Endothelial cell of umbilical vein (primary cell): ENCODE measurements around the gene COL4A2. TPM values are rescaled to one million over a fixed set of nuclear protein-coding genes. Genes with fewer than 3 reads are reported as not detected.

ENCODE experiments used
- BruUV-seq: library from RNA; stranded (reverse); fragments of 400-500 nt; replicated peaks from 2 replicates; lab custom pipeline; 2021; lab: Mats Ljungman, UMichigan
- CTCF ChIA-PET: fragments of 300-600, 350-600 bp; sonication (Branson Sonifier 250); formaldehyde crosslinking; loops from one replicate; lab custom pipeline; 2021; ENCODE audit warnings: antibody characterized with exemption, inconsistent platforms; lab: Charles Lee
- POLR2A ChIA-PET: fragments of 300-600, 350-600 bp; sonication (Branson Sonifier 250); formaldehyde crosslinking; loops from one replicate; lab custom pipeline; 2021; ENCODE audit warnings: antibody characterized with exemption, inconsistent platforms; lab: Charles Lee
- DNase-seq: peaks from one replicate; pipeline ENCODE4 v3.0.0-alpha.2; 2011; ENCODE audit warnings: low read depth, low spot score
- FAIRE-seq: peaks from 2 replicates; lab custom pipeline; 2011; peaks lifted over from hg19 to GRCh38; lab: Jason Lieb, UNC
- H2AFZ ChIP-seq: 2 replicates; pipeline ENCODE4 v1.6.0; 2012; ENCODE audit warnings: low read depth, low read length, control low read depth, inconsistent platforms
- H3K27ac ChIP-seq: 2 replicates; pipeline ENCODE4 v1.5.1; 2011; ENCODE audit warnings: low read depth, mild to moderate bottlenecking, control low read depth, low read length, moderate library complexity; ENCODE audit not compliant: insufficient read depth
- H3K27me3 ChIP-seq, 2 experiments: 2 replicates each; pipeline versions ENCODE4 v1.6.0 to v1.6.1; 2011; ENCODE audit warnings: low read length in 2 of 2, mixed read lengths in 1 of 2; ENCODE audit not compliant: control insufficient read depth in 2 of 2, insufficient read depth in 2 of 2
- H3K36me3 ChIP-seq, 2 experiments: 2 replicates in 1 of 2; 3 replicates in 1 of 2; pipeline ENCODE4 v1.5.1; 2011; ENCODE audit warnings: low read length in 2 of 2, mild to moderate bottlenecking in 1 of 2, moderate library complexity in 1 of 2; ENCODE audit not compliant: control insufficient read depth in 2 of 2, insufficient read depth in 2 of 2; ENCODE audit errors: extremely low read depth in 1 of 2
- H3K4me1 ChIP-seq: 3 replicates; pipeline ENCODE4 v1.5.1; 2011; ENCODE audit warnings: mild to moderate bottlenecking, low read length; ENCODE audit not compliant: control insufficient read depth, insufficient read depth; ENCODE audit errors: extremely low read depth
- H3K4me2 ChIP-seq: 2 replicates; pipeline ENCODE4 v1.6.1; 2011; ENCODE audit warnings: low read length, control low read depth, mixed read lengths; ENCODE audit not compliant: insufficient read depth
- H3K4me3 ChIP-seq, 3 experiments: fragments of 200-600 bp in 1 of 3; sonication (generic), shearing (Covaris generic) in 1 of 3; replicated peaks in 1 of 3; 2 replicates each; pipeline ENCODE4 v1.5.1; 2011 to 2016; ENCODE audit warnings: control low read depth in 3 of 3, low read length in 3 of 3, mild to moderate bottlenecking in 2 of 3, inconsistent platforms in 1 of 3, low read depth in 1 of 3, moderate library complexity in 1 of 3; ENCODE audit not compliant: insufficient read depth in 1 of 3
- H3K79me2 ChIP-seq: 2 replicates; pipeline ENCODE4 v1.6.0; 2012; ENCODE audit warnings: low read length, inconsistent platforms; ENCODE audit not compliant: control insufficient read depth, insufficient read depth
- H3K9ac ChIP-seq: replicated peaks from 2 replicates; pipeline ENCODE3; 2011; ENCODE audit warnings: low read length, control low read depth; ENCODE audit not compliant: insufficient read depth; ENCODE audit errors: extremely low read depth
- H3K9me1 ChIP-seq: replicated peaks from 3 replicates; pipeline ENCODE4 v1.6.0; 2011; ENCODE audit warnings: mild to moderate bottlenecking, low read length; ENCODE audit not compliant: control insufficient read depth, insufficient read depth; ENCODE audit errors: extremely low read depth
- H3K9me3 ChIP-seq: replicated peaks from 2 replicates; pipeline ENCODE4 v1.5.1; 2012; ENCODE audit warnings: low read length, inconsistent platforms; ENCODE audit not compliant: control insufficient read depth, insufficient read depth
- H4K20me1 ChIP-seq: replicated peaks from 2 replicates; pipeline ENCODE3; 2011; ENCODE audit warnings: mild to moderate bottlenecking, low read length; ENCODE audit not compliant: control insufficient read depth, insufficient read depth; ENCODE audit errors: extremely low read depth
- EZH2 ChIP-seq: IDR thresholded peaks from 2 replicates; pipeline ENCODE4 v1.6.1; 2012; ENCODE audit warnings: borderline replicate concordance, low read depth, mild to moderate bottlenecking, moderate library complexity, low read length, inconsistent platforms; ENCODE audit not compliant: severe bottlenecking
- FOS ChIP-seq: IDR thresholded peaks from 2 replicates; pipeline ENCODE4 v1.6.1; 2011; ENCODE audit warnings: mild to moderate bottlenecking, low read length, moderate library complexity, borderline replicate concordance; ENCODE audit not compliant: insufficient read depth
- GATA2 ChIP-seq: IDR thresholded peaks from 2 replicates; pipeline ENCODE4 v1.7.0; 2011; ENCODE audit warnings: low read depth, mild to moderate bottlenecking, moderate library complexity, mixed read lengths, low read length; ENCODE audit not compliant: insufficient read length, insufficient read depth
- JUN ChIP-seq: IDR thresholded peaks from 2 replicates; pipeline ENCODE4 v1.6.1; 2011; ENCODE audit warnings: borderline replicate concordance, low read depth; ENCODE audit not compliant: insufficient read length, insufficient read depth
- MAX ChIP-seq: IDR thresholded peaks from 2 replicates; pipeline ENCODE4 v1.6.1; 2011; ENCODE audit not compliant: insufficient read depth, insufficient read length
- MYC ChIP-seq: IDR thresholded peaks from one replicate; pipeline ENCODE4 v1.6.1; 2011; ENCODE audit warnings: mild to moderate bottlenecking, low read depth, low read length
- POLR2A ChIP-seq: IDR thresholded peaks from 2 replicates; pipeline ENCODE4 v1.6.1; 2012; ENCODE audit warnings: low read depth, mild to moderate bottlenecking, control low read depth, low read length
- POLR2AphosphoS5 ChIP-seq: IDR thresholded peaks from 2 replicates; pipeline ENCODE4 v1.6.1; 2012; ENCODE audit warnings: low read depth, mild to moderate bottlenecking, control low read depth, low read length, moderate library complexity; ENCODE audit not compliant: insufficient read depth
- dilution Hi-C: fragments of 300-500 bp; cut with MboI; formaldehyde crosslinking; loops from one replicate; pipeline ENCODE4 v1.15.0; 2019; ENCODE audit warnings: low sequenced_read_pairs; ENCODE audit not compliant: extremely low pct_ligation_motif_present
- intact Hi-C: fragments of 100-400 bp; cut with micrococcal nuclease; formaldehyde crosslinking; loops from one replicate; pipeline ENCODE4 v1.10.0; 2022
- polyA plus RNA-seq, 4 experiments: library from polyadenylated mRNA; depleted of rRNA in 3 of 4; stranded (reverse) in 3 of 4; unstranded in 1 of 4; fragments of >200 nt; gene quantifications; 2 replicates each; pipeline versions ENCODE4 v1.2.1 to v1.2.3, GENCODE V29; 2011 to 2012; ENCODE audit warnings: missing spikeins in 1 of 4
- total RNA-seq: library from RNA; stranded (reverse); gene quantifications from 2 replicates; pipeline ENCODE4 v1.2.3, GENCODE V29; 2021
- TF ChIP-seq, protein P1 (sequence below), 2 donors: IDR thresholded peaks; 1 replicate in 1 of 2; 2 replicates in 1 of 2; pipeline ENCODE4 v1.5.1; 2011; ENCODE audit warnings: low read length in 2 of 2, mild to moderate bottlenecking in 2 of 2, moderate library complexity in 2 of 2, control low read depth in 1 of 2, inconsistent platforms in 1 of 2, low read depth in 1 of 2; ENCODE audit not compliant: insufficient read depth in 1 of 2; ENCODE audit errors: extremely low read depth in 1 of 2

The COL4A2 gene
- total and polyA plus RNA-seq, 2 donors (not counting 3 experiments of a cell fraction or from before 2014, with no cell fraction given) = 792 to 940 TPM

GRCh38 chr13:110330491-110331011, 23.5 kb downstream of the COL4A2 start:
- no peaks in the 10 kb centered on the region for H3K27me3 ChIP-seq
- no peaks in the 10 kb centered on the region for H4K20me1 ChIP-seq
- dilution Hi-C loops (no loop called here), intact Hi-C loops (no loop called here)
- no peak overlapping the region for H3K4me3 ChIP-seq
- ChIA-PET POLR2A (no interaction called here), CTCF (no interaction called here)
- DNase-seq (no peak), FAIRE-seq (no peak)
- H3K9me1 ChIP-seq = no peaks in the 10 kb centered on the region
- no peak overlapping the region for H2AFZ ChIP-seq
- H3K27ac ChIP-seq = no peak overlapping the region
- H3K4me2 ChIP-seq = no peak overlapping the region
- peaks cover 52% of the 10 kb centered on the region for H3K79me2 ChIP-seq
- BruUV-seq = no TSS peak
- no peak overlapping the region for H3K9ac ChIP-seq
- H3K9me3 ChIP-seq = no peaks in the 10 kb centered on the region
- H3K36me3 ChIP-seq = peaks cover 4 to 9% of the 10 kb centered on the region in 2 experiments
- no peaks in the 10 kb centered on the region for H3K4me1 ChIP-seq
- TF ChIP-seq FOS (no peak), POLR2A (no peak), POLR2AphosphoS5 (no peak), GATA2 (no peak), MAX (no peak), MYC (no peak), JUN (no peak), EZH2 (no peak)
- TF ChIP-seq, protein P1, sequence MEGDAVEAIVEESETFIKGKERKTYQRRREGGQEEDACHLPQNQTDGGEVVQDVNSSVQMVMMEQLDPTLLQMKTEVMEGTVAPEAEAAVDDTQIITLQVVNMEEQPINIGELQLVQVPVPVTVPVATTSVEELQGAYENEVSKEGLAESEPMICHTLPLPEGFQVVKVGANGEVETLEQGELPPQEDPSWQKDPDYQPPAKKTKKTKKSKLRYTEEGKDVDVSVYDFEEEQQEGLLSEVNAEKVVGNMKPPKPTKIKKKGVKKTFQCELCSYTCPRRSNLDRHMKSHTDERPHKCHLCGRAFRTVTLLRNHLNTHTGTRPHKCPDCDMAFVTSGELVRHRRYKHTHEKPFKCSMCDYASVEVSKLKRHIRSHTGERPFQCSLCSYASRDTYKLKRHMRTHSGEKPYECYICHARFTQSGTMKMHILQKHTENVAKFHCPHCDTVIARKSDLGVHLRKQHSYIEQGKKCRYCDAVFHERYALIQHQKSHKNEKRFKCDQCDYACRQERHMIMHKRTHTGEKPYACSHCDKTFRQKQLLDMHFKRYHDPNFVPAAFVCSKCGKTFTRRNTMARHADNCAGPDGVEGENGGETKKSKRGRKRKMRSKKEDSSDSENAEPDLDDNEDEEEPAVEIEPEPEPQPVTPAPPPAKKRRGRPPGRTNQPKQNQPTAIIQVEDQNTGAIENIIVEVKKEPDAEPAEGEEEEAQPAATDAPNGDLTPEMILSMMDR (IDR thresholded peaks at IDR 0.05; ENCODE audit: extremely low read depth in 1 of 2, insufficient read depth in 1 of 2, low read depth in 1 of 2, low read length in 2 of 2) = no peak
